OCI-LY7 (cell line): ENCODE measurements around the gene C14orf39.

Experiments
- EZH2phosphoT487 ChIP-seq: fragments of 200-600 bp; sonication (generic); IDR thresholded peaks from 2 replicates; pipeline ENCODE4 v1.6.1; 2018; ENCODE audit warnings: low read depth, borderline replicate concordance, mild to moderate bottlenecking, mixed run types, antibody characterized with exemption, low read length, moderate library complexity, mixed read lengths
- TF ChIP-seq, protein P1 (sequence below): fragments of 200-600 bp; sonication (generic); conservative IDR thresholded peaks from 2 replicates; pipeline ENCODE4 v1.5.1; 2014; ENCODE audit warnings: mild to moderate bottlenecking, antibody characterized with exemption, low read length, moderate library complexity, mixed read lengths

DNA sequence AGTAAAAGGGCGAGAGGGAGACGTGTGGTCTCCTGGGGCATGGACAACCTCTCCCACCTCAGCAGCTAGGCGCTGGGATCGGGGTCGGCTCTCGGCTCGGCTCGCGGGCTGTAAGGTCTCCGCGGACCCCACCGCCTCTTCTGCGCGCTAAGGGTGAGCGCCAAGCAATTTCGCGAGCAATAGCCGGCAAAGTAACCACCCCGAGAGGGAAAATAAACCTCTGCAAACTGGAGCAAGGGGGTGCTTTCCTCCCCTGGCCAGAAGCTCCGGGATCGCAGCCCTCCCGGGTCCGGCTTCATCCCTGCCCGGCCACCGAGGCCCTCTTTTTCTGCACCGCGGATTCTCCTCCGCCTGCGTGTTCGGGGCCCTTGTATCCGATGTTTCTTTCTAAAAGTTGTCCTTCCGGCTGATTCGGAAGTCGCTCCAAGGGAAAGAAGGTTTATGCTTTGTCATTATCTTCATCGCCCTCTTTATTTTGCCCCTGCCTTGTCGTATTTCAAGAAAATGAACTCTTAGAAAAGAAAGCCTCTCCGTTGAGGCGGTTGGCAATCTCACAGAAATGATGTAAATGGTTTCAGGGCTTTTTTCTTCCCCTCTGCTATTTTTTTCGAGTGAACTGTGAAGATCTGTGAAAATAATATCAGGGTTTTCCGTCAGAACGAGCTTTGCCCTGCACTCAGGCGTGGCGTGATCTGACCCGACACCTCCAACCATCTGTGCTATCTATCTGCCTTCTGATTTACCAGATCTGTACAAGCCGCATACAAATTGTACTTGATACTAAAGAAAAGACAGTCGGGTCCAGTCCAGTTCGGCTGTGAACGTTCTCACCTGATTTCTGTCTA is 21.3 kb upstream of the C14orf39 start:
- TF ChIP-seq, protein P1, sequence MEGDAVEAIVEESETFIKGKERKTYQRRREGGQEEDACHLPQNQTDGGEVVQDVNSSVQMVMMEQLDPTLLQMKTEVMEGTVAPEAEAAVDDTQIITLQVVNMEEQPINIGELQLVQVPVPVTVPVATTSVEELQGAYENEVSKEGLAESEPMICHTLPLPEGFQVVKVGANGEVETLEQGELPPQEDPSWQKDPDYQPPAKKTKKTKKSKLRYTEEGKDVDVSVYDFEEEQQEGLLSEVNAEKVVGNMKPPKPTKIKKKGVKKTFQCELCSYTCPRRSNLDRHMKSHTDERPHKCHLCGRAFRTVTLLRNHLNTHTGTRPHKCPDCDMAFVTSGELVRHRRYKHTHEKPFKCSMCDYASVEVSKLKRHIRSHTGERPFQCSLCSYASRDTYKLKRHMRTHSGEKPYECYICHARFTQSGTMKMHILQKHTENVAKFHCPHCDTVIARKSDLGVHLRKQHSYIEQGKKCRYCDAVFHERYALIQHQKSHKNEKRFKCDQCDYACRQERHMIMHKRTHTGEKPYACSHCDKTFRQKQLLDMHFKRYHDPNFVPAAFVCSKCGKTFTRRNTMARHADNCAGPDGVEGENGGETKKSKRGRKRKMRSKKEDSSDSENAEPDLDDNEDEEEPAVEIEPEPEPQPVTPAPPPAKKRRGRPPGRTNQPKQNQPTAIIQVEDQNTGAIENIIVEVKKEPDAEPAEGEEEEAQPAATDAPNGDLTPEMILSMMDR, result no peak
- no peak for TF ChIP-seq EZH2phosphoT487
